GM18951 (cell line): ENCODE data around the gene CTSD.

Experiments used
- POLR2A ChIP-seq: IDR thresholded peaks from 4 replicates; pipeline ENCODE4 v1.6.1; 2011; ENCODE audit warnings: mild to moderate bottlenecking; ENCODE audit not compliant: insufficient read length, insufficient read depth; ENCODE audit errors: extremely low read depth
- in situ Hi-C: fragments of 300-500 bp; cut with MboI; formaldehyde crosslinking; loops from one replicate; pipeline ENCODE4 v1.12.0; 2022; ENCODE audit warnings: low sequenced_read_pairs, mixed read lengths, inconsistent platforms; ENCODE audit not compliant: unreplicated experiment

Gene CTSD

GRCh38 chr11:1746511-1746931, 17.2 kb downstream of the CTSD start:
- no peak for TF ChIP-seq POLR2A
- in situ Hi-C loops: no loop called here

- in situ Hi-C loops: no loop called here
Observed at GRCh38 chr11:1745701-1746320, 17.9 kb downstream of the CTSD start.

GRCh38 chr11:1744891-1745700, 18.6 kb downstream of the CTSD start:
- TF ChIP-seq POLR2A: no peak

More at GRCh38 chr11:1745701-1746320, 17.9 kb downstream of the CTSD start:
- no peak for TF ChIP-seq POLR2A

GRCh38 chr11:1744137-1744886, 19.4 kb downstream of the CTSD start:
- in situ Hi-C loops: no loop called here
- TF ChIP-seq POLR2A: no peak

More at GRCh38 chr11:1744891-1745700, 18.6 kb downstream of the CTSD start:
- in situ Hi-C loops: no loop called here

- in situ Hi-C loops: no loop called here
- no peak for TF ChIP-seq POLR2A
Observed at GRCh38 chr11:1743585-1744136, 20.1 kb downstream of the CTSD start.

GRCh38 chr11:1742869-1743584, 20.7 kb downstream of the CTSD start:
- in situ Hi-C loops: no loop called here
- TF ChIP-seq POLR2A: no peak

GRCh38 chr11:1742371-1742770, 21.4 kb downstream of the CTSD start:
- in situ Hi-C loops: no loop called here
- no peak for TF ChIP-seq POLR2A

- in situ Hi-C loops: no loop called here
- no peak for TF ChIP-seq POLR2A
Observed at GRCh38 chr11:1741741-1742140, 22.0 kb downstream of the CTSD start.

GRCh38 chr11:1740786-1741530, 22.8 kb downstream of the CTSD start:
- TF ChIP-seq POLR2A: no peak
- in situ Hi-C loops: no loop called here

GRCh38 chr11:1739576-1739975, 24.2 kb downstream of the CTSD start:
- in situ Hi-C loops: no loop called here
- no peak for TF ChIP-seq POLR2A

GRCh38 chr11:1738380-1738779, 25.3 kb downstream of the CTSD start:
- TF ChIP-seq POLR2A: no peak
- in situ Hi-C loops: no loop called here

GRCh38 chr11:1737080-1737757, 26.5 kb downstream of the CTSD start:
- TF ChIP-seq POLR2A: no peak

GRCh38 chr11:1736447-1736992, 27.2 kb downstream of the CTSD start:
- in situ Hi-C loops: no loop called here

More at GRCh38 chr11:1737080-1737757, 26.5 kb downstream of the CTSD start:
- in situ Hi-C loops: no loop called here

More at GRCh38 chr11:1736447-1736992, 27.2 kb downstream of the CTSD start:
- no peak for TF ChIP-seq POLR2A
